ENCODE data around the gene PLCB1. TPM values are rescaled to one million over a fixed set of nuclear protein-coding genes. Genes with fewer than 3 reads are reported as not detected.

The PLCB1 gene
- polyA plus RNA-seq, 1 donor (not counting 4 experiments of a cell fraction or from before 2014, with no cell fraction given) = 0.37 TPM

GRCh38 chr20:8934362-8934761, 802.3 kb downstream of the PLCB1 start:
- Histone ChIP-seq H3K4me3 (ENCODE audit: control insufficient read depth in 2 of 3, extremely low read depth in 1 of 3, insufficient read depth in 2 of 3, low read depth in 1 of 3, low read length in 3 of 3) (no peak overlapping the region), H3K27me3 (ENCODE audit: control insufficient read depth, extremely low read depth, insufficient read depth, low read length) (no peaks in the 10 kb centered on the region), H2AFZ (ENCODE audit: control insufficient read depth, low read length) (no peak overlapping the region), H3K9me1 (ENCODE audit: control insufficient read depth, extremely low read depth, insufficient read depth, low read length) (no peaks in the 10 kb centered on the region), H3K4me1 (ENCODE audit: control insufficient read depth, extremely low read depth, insufficient read depth, low read length) (no peaks in the 10 kb centered on the region), H3K79me2 (ENCODE audit: control insufficient read depth, insufficient read depth, low read length) (no peaks in the 10 kb centered on the region), H3K9me3 (ENCODE audit: control insufficient read depth, low read depth, low read length) (no peaks in the 10 kb centered on the region), H3K27ac (ENCODE audit: control insufficient read depth, insufficient read depth, low read length) (no peak overlapping the region), H3K36me3 (ENCODE audit: control insufficient read depth in 2 of 2, extremely low read depth in 1 of 2, insufficient read depth in 2 of 2, low read length in 2 of 2) (no peaks in the 10 kb centered on the region), H4K20me1 (ENCODE audit: control insufficient read depth, extremely low read depth, insufficient read depth, low read length) (no peaks in the 10 kb centered on the region), H3K9ac (ENCODE audit: control insufficient read depth, extremely low read depth, insufficient read depth, low read length) (no peak overlapping the region), H3K4me2 (ENCODE audit: control insufficient read depth, extremely low read depth, insufficient read depth, low read depth, low read length) (no peak overlapping the region)
- dilution Hi-C loops (cut with MboI; ENCODE audit: extremely low pct_ligation_motif_present, low sequenced_read_pairs) = no loop called here
- FAIRE-seq (no peak), DNase-seq (ENCODE audit: low read depth, low spot score) (no peak)
- TF ChIP-seq EZH2 (IDR thresholded peaks at IDR 0.05; ENCODE audit: low read length) = no peak
- TF ChIP-seq CTCF (optimal IDR thresholded peaks at IDR 0.05 in 1 of 3, IDR thresholded peaks at IDR 0.05 in 1 of 3, conservative IDR thresholded peaks at IDR 0.05 in 1 of 3; ENCODE audit: extremely low read depth in 1 of 3, insufficient read depth in 2 of 3, low read length in 3 of 3) = no peak

Small RNA genes lying within 50 kb of the gene (small RNA-seq; reads per million reads assigned to genes)
- gene AL445567.1 (ENCODE audit: insufficient read length in 3 of 3, low read depth in 3 of 3, low replicate concordance in 1 of 3) = 0 reads per million in 3 experiments
- 0 reads per million in 3 experiments for gene RNU105B (ENCODE audit: insufficient read length in 3 of 3, low read depth in 3 of 3, low replicate concordance in 1 of 3)

Other genes with a start within 250 kb of the PLCB1 start
- not detected in 3 replicates for gene HAO1, start 191.8 kb upstream of the PLCB1 start, polyA plus RNA-seq
- 4.7 to 6.8 TPM (median 5.9 TPM) in 3 replicates for gene TMX4, start 112.5 kb upstream of the PLCB1 start, polyA plus RNA-seq

Data from keratinocyte (primary cell).